CD14-positive monocyte (primary cell): ENCODE data around the gene SPRY1. TPM values are rescaled to one million over a fixed set of nuclear protein-coding genes. Genes with fewer than 3 reads are reported as not detected.

Experiments
- DNase-seq, 3 donors: peaks; one replicate each; pipeline ENCODE4 v3.0.0-alpha.2; 2011 to 2022
- H2AFZ ChIP-seq: 2 replicates; pipeline ENCODE4 v1.6.0; 2012; ENCODE audit warnings: mild to moderate bottlenecking, low read depth, low read length, inconsistent platforms; ENCODE audit not compliant: insufficient read depth, poor library complexity, severe bottlenecking
- H3K27ac ChIP-seq, 2 donors: 1 replicate in 1 of 2; 2 replicates in 1 of 2; pipeline ENCODE4 v1.5.1; 2012 to 2013; ENCODE audit warnings: low read length in 2 of 2, control low read depth in 1 of 2, inconsistent platforms in 1 of 2, low read depth in 1 of 2, mild to moderate bottlenecking in 1 of 2
- H3K27me3 ChIP-seq, 2 donors: one replicate each; pipeline versions ENCODE4 v1.6.0 to v1.6.1; 2011 to 2013; ENCODE audit warnings: low read length in 2 of 2; ENCODE audit not compliant: control insufficient read depth in 2 of 2, insufficient read depth in 2 of 2
- H3K36me3 ChIP-seq, 2 donors: replicated peaks in 1 of 2; 1 replicate in 1 of 2; 2 replicates in 1 of 2; pipeline versions ENCODE4 v1.5.1 to v1.6.1; 2012 to 2013; ENCODE audit warnings: low read length in 2 of 2, control low read depth in 1 of 2, inconsistent platforms in 1 of 2, mild to moderate bottlenecking in 1 of 2; ENCODE audit not compliant: insufficient read depth in 2 of 2, control insufficient read depth in 1 of 2
- H3K4me1 ChIP-seq, 2 donors: 1 replicate in 1 of 2; 2 replicates in 1 of 2; pipeline versions ENCODE4 v1.5.1 to v1.6.1; 2012 to 2013; ENCODE audit warnings: low read length in 2 of 2, control low read depth in 1 of 2, inconsistent platforms in 1 of 2, mild to moderate bottlenecking in 1 of 2, moderate library complexity in 1 of 2; ENCODE audit not compliant: insufficient read depth in 2 of 2, control insufficient read depth in 1 of 2
- H3K4me2 ChIP-seq: replicated peaks from 2 replicates; pipeline ENCODE3; 2012; ENCODE audit warnings: low read length, moderate library complexity, mild to moderate bottlenecking; ENCODE audit not compliant: poor library complexity, severe bottlenecking; ENCODE audit errors: extremely low read depth
- H3K4me3 ChIP-seq, 3 experiments: fragments of 200-600 bp in 1 of 3; sonication (generic) in 1 of 3; replicated peaks in 1 of 3; 1 replicate in 2 of 3; 2 replicates in 1 of 3; pipeline ENCODE4 v1.5.1; 2011 to 2013; ENCODE audit warnings: low read length in 3 of 3, mild to moderate bottlenecking in 3 of 3, control low read depth in 2 of 3, low read depth in 2 of 3, inconsistent platforms in 1 of 3, moderate library complexity in 1 of 3
- H3K79me2 ChIP-seq: 2 replicates; pipeline ENCODE4 v1.6.0; 2012; ENCODE audit warnings: mild to moderate bottlenecking, control low read depth, inconsistent platforms, low read length, moderate library complexity; ENCODE audit not compliant: insufficient read depth
- H3K9ac ChIP-seq: 2 replicates; pipeline ENCODE4 v1.6.0; 2017; ENCODE audit warnings: low read length, mild to moderate bottlenecking; ENCODE audit not compliant: insufficient read depth, poor library complexity, severe bottlenecking
- H3K9me3 ChIP-seq, 2 donors: replicated peaks in 1 of 2; 1 replicate in 1 of 2; 2 replicates in 1 of 2; pipeline versions ENCODE4 v1.5.1 to v1.6.1; 2012 to 2013; ENCODE audit warnings: low read length in 2 of 2, control low read depth in 1 of 2; ENCODE audit not compliant: control insufficient read depth in 1 of 2, insufficient read depth in 1 of 2
- H4K20me1 ChIP-seq: 2 replicates; pipeline ENCODE4 v1.6.0; 2012; ENCODE audit warnings: mild to moderate bottlenecking, low read length, control low read depth, moderate library complexity; ENCODE audit not compliant: insufficient read depth
- H3K27ac Mint-ChIP-seq, 7 donors: one replicate each; pipeline ENCODE4 v1.8.0; 2020; ENCODE audit warnings: mild to moderate bottlenecking in 7 of 7, mixed read lengths in 7 of 7, moderate library complexity in 6 of 7, inconsistent platforms in 2 of 7
- H3K27me3 Mint-ChIP-seq, 3 donors: one replicate each; pipeline ENCODE4 v1.8.0; 2021 to 2022; ENCODE audit warnings: low read depth in 3 of 3, mild to moderate bottlenecking in 3 of 3, mixed read lengths in 3 of 3, moderate library complexity in 3 of 3, inconsistent platforms in 1 of 3
- H3K36me3 Mint-ChIP-seq, 2 donors: one replicate each; pipeline ENCODE4 v1.8.0; 2020; ENCODE audit warnings: mixed read lengths in 2 of 2, inconsistent platforms in 1 of 2, mild to moderate bottlenecking in 1 of 2
- H3K4me1 Mint-ChIP-seq: one replicate; pipeline ENCODE4 v1.8.0; 2020; ENCODE audit warnings: mild to moderate bottlenecking, mixed read lengths
- H3K4me3 Mint-ChIP-seq, 2 donors: one replicate each; pipeline ENCODE4 v1.8.0; 2020; ENCODE audit warnings: mild to moderate bottlenecking in 2 of 2, mixed read lengths in 2 of 2, moderate library complexity in 1 of 2
- H3K9me3 Mint-ChIP-seq, 7 donors: one replicate each; pipeline ENCODE4 v1.8.0; 2020 to 2022; ENCODE audit warnings: mixed read lengths in 7 of 7, mild to moderate bottlenecking in 6 of 7, moderate library complexity in 6 of 7, inconsistent platforms in 2 of 7
- whole genome bisulfite sequencing: methylation state at CpG from one replicate; pipeline ENCODE4 v1.1.5; 2013; ENCODE audit warnings: missing lambda C conversion rate; ENCODE audit not compliant: insufficient coverage; 5-methylcytosine and 5-hydroxymethylcytosine counted together
- intact Hi-C, 2 donors: fragments of 100-400 bp; cut with micrococcal nuclease; formaldehyde crosslinking; loops; one replicate each; pipeline versions ENCODE4 v1.15.0 to v1.15.1; 2023
- polyA plus RNA-seq, 3 donors: library from polyadenylated mRNA; depleted of rRNA in 1 of 3; unstranded in 2 of 3; stranded (reverse) in 1 of 3; fragments of 300-500 nt in 2 of 3; fragments of >200 nt in 1 of 3; fragmentation: Illumina TruSeq in 2 of 3; gene quantifications; 1 replicate in 2 of 3; 2 replicates in 1 of 3; pipeline ENCODE4 v1.2.3, GENCODE V29; 2012 to 2021
- TF ChIP-seq, protein P1 (sequence below): fragments of 200-600 bp; IDR thresholded peaks from one replicate; pipeline ENCODE4 v1.8.0; 2022; ENCODE audit warnings: antibody characterized with exemption, mild to moderate bottlenecking

The SPRY1 gene
- polyA plus RNA-seq, 3 donors: 1.1 to 3.7 (median 2.0) TPM

DNA sequence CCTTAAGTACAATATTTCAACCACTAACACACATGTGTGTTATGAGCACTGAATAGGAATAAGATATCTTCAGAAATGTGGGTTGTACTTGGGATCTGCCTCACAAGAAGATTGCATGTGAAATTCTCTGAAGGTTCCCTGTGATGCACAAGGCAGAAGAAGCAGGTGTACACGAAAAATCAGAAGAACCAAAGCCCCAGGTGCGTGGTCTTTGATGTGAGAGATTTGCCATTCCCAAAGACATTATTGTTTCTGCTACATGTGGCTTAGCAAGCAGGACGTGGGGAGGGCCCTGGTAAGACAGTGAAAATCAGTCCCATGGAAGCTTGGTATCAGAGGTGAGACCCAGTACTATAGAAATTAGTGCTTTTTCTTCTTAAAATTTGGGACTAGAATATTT is 13.0 kb upstream of the SPRY1 start:
- 100% methylated on average over 1 of the region's 3 CpGs for WGBS
- no peak overlapping the region for H3K9ac ChIP-seq
- Mint-ChIP-seq H3K36me3 (no peaks in the 10 kb centered on the region), H3K4me1 (peaks cover 14% of the 10 kb centered on the region), H3K4me3 (no peak overlapping the region), H3K27me3 (no peaks in the 10 kb centered on the region), H3K9me3 (no peaks in the 10 kb centered on the region), H3K27ac (no peak overlapping the region)
- no peaks in the 10 kb centered on the region for H3K9me3 ChIP-seq
- H3K79me2 ChIP-seq: no peaks in the 10 kb centered on the region
- H3K4me2 ChIP-seq: no peak overlapping the region
- intact Hi-C loops: no loop called here
- no peak overlapping the region for H2AFZ ChIP-seq
- no peaks in the 10 kb centered on the region for H3K36me3 ChIP-seq
- DNase-seq: no peak
- H3K27ac ChIP-seq: no peak overlapping the region
- H3K4me1 ChIP-seq: peaks cover 13 to 16% of the 10 kb centered on the region in 2 donors
- no peaks in the 10 kb centered on the region for H3K27me3 ChIP-seq
- H3K4me3 ChIP-seq: no peak overlapping the region
- H4K20me1 ChIP-seq: no peaks in the 10 kb centered on the region
- TF ChIP-seq, protein P1, sequence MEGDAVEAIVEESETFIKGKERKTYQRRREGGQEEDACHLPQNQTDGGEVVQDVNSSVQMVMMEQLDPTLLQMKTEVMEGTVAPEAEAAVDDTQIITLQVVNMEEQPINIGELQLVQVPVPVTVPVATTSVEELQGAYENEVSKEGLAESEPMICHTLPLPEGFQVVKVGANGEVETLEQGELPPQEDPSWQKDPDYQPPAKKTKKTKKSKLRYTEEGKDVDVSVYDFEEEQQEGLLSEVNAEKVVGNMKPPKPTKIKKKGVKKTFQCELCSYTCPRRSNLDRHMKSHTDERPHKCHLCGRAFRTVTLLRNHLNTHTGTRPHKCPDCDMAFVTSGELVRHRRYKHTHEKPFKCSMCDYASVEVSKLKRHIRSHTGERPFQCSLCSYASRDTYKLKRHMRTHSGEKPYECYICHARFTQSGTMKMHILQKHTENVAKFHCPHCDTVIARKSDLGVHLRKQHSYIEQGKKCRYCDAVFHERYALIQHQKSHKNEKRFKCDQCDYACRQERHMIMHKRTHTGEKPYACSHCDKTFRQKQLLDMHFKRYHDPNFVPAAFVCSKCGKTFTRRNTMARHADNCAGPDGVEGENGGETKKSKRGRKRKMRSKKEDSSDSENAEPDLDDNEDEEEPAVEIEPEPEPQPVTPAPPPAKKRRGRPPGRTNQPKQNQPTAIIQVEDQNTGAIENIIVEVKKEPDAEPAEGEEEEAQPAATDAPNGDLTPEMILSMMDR: no peak

DNA sequence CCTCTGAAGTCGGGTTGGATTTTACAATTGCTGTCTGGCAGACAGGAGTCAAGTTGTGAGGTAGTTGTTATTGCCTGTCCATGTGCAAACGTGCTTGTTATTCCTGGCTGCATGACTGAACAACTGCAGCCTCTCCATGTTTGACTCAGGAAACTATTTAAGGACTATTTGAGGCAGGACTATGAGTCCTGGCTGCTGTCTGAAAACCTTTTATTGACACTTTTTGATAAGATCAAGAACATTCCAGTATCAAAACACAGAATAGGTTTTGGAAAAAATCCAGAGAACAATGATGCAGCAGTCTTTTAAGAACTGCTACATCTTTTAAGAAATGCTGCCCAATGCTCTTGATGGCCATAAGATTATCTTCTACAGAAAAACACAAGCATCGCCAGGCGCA is 10.0 kb upstream of the SPRY1 start:
- no peaks in the 10 kb centered on the region for H3K36me3 ChIP-seq
- DNase-seq: no peak
- WGBS: 50% methylated on average over 2 of the region's 4 CpGs
- Mint-ChIP-seq H3K27me3 (no peaks in the 10 kb centered on the region), H3K36me3 (no peaks in the 10 kb centered on the region), H3K4me3 (no peak overlapping the region), H3K4me1 (peaks cover 14% of the 10 kb centered on the region), H3K9me3 (peaks cover 0 to 2% (median 0%) of the 10 kb centered on the region in 7 donors), H3K27ac (no peak overlapping the region)
- H3K4me2 ChIP-seq: no peak overlapping the region
- no peaks in the 10 kb centered on the region for H3K27me3 ChIP-seq
- H2AFZ ChIP-seq: no peak overlapping the region
- no peaks in the 10 kb centered on the region for H3K79me2 ChIP-seq
- no peak overlapping the region for H3K27ac ChIP-seq
- H3K4me3 ChIP-seq: no peak overlapping the region
- H3K9me3 ChIP-seq: no peaks in the 10 kb centered on the region
- H4K20me1 ChIP-seq: no peaks in the 10 kb centered on the region
- H3K9ac ChIP-seq: no peak overlapping the region
- H3K4me1 ChIP-seq: peaks cover 13 to 16% of the 10 kb centered on the region in 2 donors
- TF ChIP-seq, protein P1: no peak
- intact Hi-C loops: no loop called here
